GM12878 (cell line): ENCODE measurements around the gene LAP3. TPM values are rescaled to one million over a fixed set of nuclear protein-coding genes. Genes with fewer than 3 reads are reported as not detected.

Experiments used
- ATAC-seq: fragments of 200-7000 bp; cut with Tn5 transposase; 3 replicates; pipeline ENCODE4 v1.9.1; 2020; ENCODE audit warnings: mild to moderate bottlenecking, moderate library complexity
- BruUV-seq: library from RNA; stranded (reverse); fragments of 400-500 nt; replicated peaks from 2 replicates; lab custom pipeline; 2021; lab: Mats Ljungman, UMichigan
- CTCF ChIA-PET: fragments of 300-600 bp; sonication (Branson Sonifier 250); formaldehyde crosslinking; extraction: SDS; loops from one replicate; lab custom pipeline; 2021; ENCODE audit warnings: inconsistent platforms; lab: Yijun Ruan, JAX
- POLR2A ChIA-PET: fragments of 350-600 bp; formaldehyde crosslinking; extraction: SDS; loops from one replicate; lab custom pipeline; 2021; ENCODE audit warnings: inconsistent platforms; lab: Charles Lee
- RAD21 ChIA-PET: fragments of 300-600 bp; sonication (Branson Sonifier 250); formaldehyde crosslinking; loops from one replicate; lab custom pipeline; 2023; ENCODE audit warnings: antibody characterized with exemption; ENCODE audit not compliant: unreplicated experiment; lab: Charles Lee
- SMC1A ChIA-PET: fragments of 300-600 bp; sonication (Branson Sonifier 250); formaldehyde crosslinking; loops from one replicate; lab custom pipeline; 2023; ENCODE audit not compliant: unreplicated experiment, uncharacterized antibody; lab: Charles Lee
- DNase-seq: peaks from one replicate; pipeline ENCODE4 v3.0.0-alpha.2; 2011; ENCODE audit warnings: low read depth, low spot score
- FAIRE-seq: peaks from 3 replicates; lab custom pipeline; 2011; peaks lifted over from hg19 to GRCh38; lab: Jason Lieb, UNC
- H2AFZ ChIP-seq: 2 replicates; pipeline ENCODE4 v1.6.0; 2011; ENCODE audit warnings: low read depth, low read length, control low read depth; ENCODE audit not compliant: control insufficient read depth
- H3K27ac ChIP-seq: 2 replicates; pipeline ENCODE4 v1.5.1; 2011; ENCODE audit warnings: control low read depth; ENCODE audit not compliant: control insufficient read depth, insufficient read depth
- H3K27me3 ChIP-seq, 2 experiments: replicated peaks in 1 of 2; 2 replicates each; pipeline versions ENCODE4 v1.6.0 to v1.6.1; 2011; ENCODE audit warnings: low read length in 1 of 2; ENCODE audit not compliant: control insufficient read depth in 2 of 2, insufficient read depth in 2 of 2
- H3K36me3 ChIP-seq, 2 experiments: 2 replicates each; pipeline ENCODE4 v1.5.1; 2011; ENCODE audit warnings: low read length in 1 of 2; ENCODE audit not compliant: control insufficient read depth in 2 of 2, insufficient read depth in 2 of 2
- H3K4me1 ChIP-seq: 2 replicates; pipeline ENCODE4 v1.6.1; 2011; ENCODE audit warnings: mild to moderate bottlenecking, low read length, moderate library complexity, mixed read lengths; ENCODE audit not compliant: control insufficient read depth, insufficient read depth
- H3K4me2 ChIP-seq: 2 replicates; pipeline ENCODE4 v1.6.0; 2011; ENCODE audit warnings: control low read depth; ENCODE audit not compliant: control insufficient read depth, insufficient read depth
- H3K4me3 ChIP-seq: fragments of 200-600 bp; sonication (generic); 2 replicates; pipeline ENCODE4 v1.5.1; 2016
- H3K79me2 ChIP-seq: 2 replicates; pipeline ENCODE4 v1.6.0; 2011; ENCODE audit warnings: low read length; ENCODE audit not compliant: control insufficient read depth, insufficient read depth
- H3K9ac ChIP-seq: 2 replicates; pipeline ENCODE4 v1.8.0; 2011; ENCODE audit warnings: low read length, control low read depth, mixed read lengths; ENCODE audit not compliant: control insufficient read depth, insufficient read depth
- H3K9me3 ChIP-seq: replicated peaks from 3 replicates; pipeline ENCODE4 v1.5.1; 2011; ENCODE audit warnings: mild to moderate bottlenecking, low read length; ENCODE audit not compliant: control insufficient read depth, insufficient read depth
- H4K20me1 ChIP-seq: 2 replicates; pipeline ENCODE4 v1.6.0; 2011; ENCODE audit not compliant: control insufficient read depth, insufficient read depth
- CHD2 ChIP-seq: IDR thresholded peaks from 2 replicates; pipeline ENCODE4 v1.6.1; 2011; ENCODE audit warnings: low read depth, low read length, improper control_type of control experiment, borderline replicate concordance
- EED ChIP-seq: sonication (generic); IDR thresholded peaks from 2 replicates; pipeline ENCODE4 v1.6.1; 2016; ENCODE audit warnings: antibody characterized with exemption, low read depth
- MYB ChIP-seq: fragments of 150-350 bp; IDR thresholded peaks from 2 replicates; pipeline ENCODE4 v1.6.1; 2014; ENCODE audit warnings: mild to moderate bottlenecking, low read depth, low read length, borderline replicate concordance
- MYC ChIP-seq: IDR thresholded peaks from 2 replicates; pipeline ENCODE4 v1.6.1; 2011; ENCODE audit warnings: mild to moderate bottlenecking, low read length, moderate library complexity, inconsistent platforms; ENCODE audit not compliant: insufficient read depth, insufficient replicate concordance, insufficient read length, severe bottlenecking
- RBBP5 ChIP-seq: fragments of 200-600 bp; sonication (generic); conservative IDR thresholded peaks from 2 replicates; pipeline ENCODE4 v1.6.1; 2016
- SPI1 ChIP-seq: IDR thresholded peaks from 2 replicates; pipeline ENCODE4 v1.6.1; 2011; ENCODE audit warnings: low read depth, mild to moderate bottlenecking, low read length, moderate library complexity, borderline replicate concordance; ENCODE audit not compliant: insufficient read depth
- SREBF1 ChIP-seq: IDR thresholded peaks from 2 replicates; pipeline ENCODE4 v1.6.1; 2012; ENCODE audit warnings: mild to moderate bottlenecking, low read length
- WGBS: methylation state at CpG from one replicate; pipeline ENCODE4 v1.1.6; 2016; ENCODE audit warnings: low lambda C conversion rate; ENCODE audit not compliant: insufficient replicate concordance, insufficient coverage; ENCODE audit errors: missing lambda C conversion rate; 5-methylcytosine and 5-hydroxymethylcytosine counted together
- in situ Hi-C: fragments of 300-500 bp; cut with MboI; formaldehyde crosslinking; loops from 9 replicates; pipeline ENCODE4 v1.14.3; 2018; ENCODE audit warnings: mixed read lengths
- intact Hi-C: fragments of 100-400 bp; cut with micrococcal nuclease; formaldehyde crosslinking; loops from one replicate; pipeline ENCODE4 v1.14.2; 2022; ENCODE audit not compliant: unreplicated experiment
- polyA plus RNA-seq, 11 experiments: library from polyadenylated mRNA; depleted of rRNA in 4 of 11; unstranded in 6 of 11; stranded (reverse) in 5 of 11; fragments of >200 nt; fragmentation: Nextera tagmentation in 4 of 11; fragmentation: Illumina TruSeq in 1 of 11; extraction: Ambion mirVana in 4 of 11; extraction: Trizol in 1 of 11; gene quantifications; 1 replicate in 1 of 11; 2 replicates in 10 of 11; pipeline versions ENCODE4 v1.2.1 to v1.2.3, GENCODE V29; 2011 to 2016; ENCODE audit warnings: inconsistent platforms in 2 of 11, missing spikeins in 2 of 11, low read depth in 1 of 11
- total RNA-seq, 4 experiments: library from RNA; depleted of rRNA in 3 of 4; stranded (reverse); fragments of >200 nt in 3 of 4; fragmentation: Illumina TruSeq in 1 of 4; extraction: Trizol in 1 of 4; gene quantifications; 2 replicates each; pipeline versions ENCODE4 v1.2.1 to v1.2.3, GENCODE V29; 2013 to 2021
- TF ChIP-seq, protein P1 (sequence below): fragments of 450-650 bp; IDR thresholded peaks from 2 replicates; pipeline ENCODE4 v1.6.1; 2017; ENCODE audit warnings: antibody characterized with exemption, mild to moderate bottlenecking, moderate library complexity

The LAP3 gene
- total and polyA plus RNA-seq, 10 of the 15 experiments (the other 5 are each of a cell fraction or from before 2014, with no cell fraction given) = 134 to 249 (median 204) TPM

DNA sequence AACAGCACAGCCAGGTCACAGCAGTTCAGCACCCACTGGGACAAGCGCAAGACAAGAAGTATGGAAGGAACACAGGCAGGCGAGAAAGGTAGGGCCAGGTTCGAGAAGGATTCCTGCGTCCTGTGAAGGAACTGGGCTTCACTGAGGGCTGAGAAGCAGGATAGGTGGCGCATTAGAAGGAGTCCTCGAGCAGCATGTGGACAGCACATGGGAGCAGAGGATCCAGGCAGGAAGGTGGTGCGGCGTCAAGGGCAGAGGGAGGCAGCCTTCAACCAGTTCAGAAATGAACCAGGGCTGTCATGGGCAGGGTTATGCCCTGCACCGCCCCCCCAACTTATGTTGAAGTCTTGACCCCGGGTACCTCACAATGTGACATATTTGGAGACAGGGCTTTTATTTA, 30.8 kb upstream of the LAP3 start:
- H3K27me3 ChIP-seq = no peaks in the 10 kb centered on the region
- H3K4me3 ChIP-seq = no peak overlapping the region
- H4K20me1 ChIP-seq = no peaks in the 10 kb centered on the region
- H3K9me3 ChIP-seq = no peaks in the 10 kb centered on the region
- in situ Hi-C loops = loop anchor here (5.0 kb wide), 3 partner anchors 91 to 1046 kb away; no protein-coding TSS in a partner anchor
- no peak for FAIRE-seq
- ChIA-PET RAD21 (interaction anchor here (5.0 kb wide), 1 partner anchor 261 kb away, joined by 63 read pairs; the partner anchor contains the start of genes DCAF16 and NCAPG), SMC1A (interaction anchor here (1.2 to 7.0 kb wide), 3 partner anchors 89 to 261 kb away, joined by 3 to 68 read pairs (median 5); partner anchors contain the start of genes DCAF16 and NCAPG), POLR2A (no interaction called here), CTCF (interaction anchor here (1.2 to 5.1 kb wide), 3 partner anchors 9 to 89 kb away, joined by 4 to 70 read pairs (median 5); no protein-coding TSS in a partner anchor)
- no peak overlapping the region for H3K4me2 ChIP-seq
- no peak overlapping the region for H3K27ac ChIP-seq
- TF ChIP-seq SPI1 = no peak
- WGBS = 73% methylated on average over 10 of the region's 10 CpGs
- ATAC-seq = no peak
- intact Hi-C loops = no loop called here
- no peaks in the 10 kb centered on the region for H3K4me1 ChIP-seq
- no peak overlapping the region for H2AFZ ChIP-seq
- no TSS peak for BruUV-seq
- no peaks in the 10 kb centered on the region for H3K36me3 ChIP-seq
- H3K9ac ChIP-seq = no peak overlapping the region
- H3K79me2 ChIP-seq = no peaks in the 10 kb centered on the region
- DNase-seq = no peak

DNA sequence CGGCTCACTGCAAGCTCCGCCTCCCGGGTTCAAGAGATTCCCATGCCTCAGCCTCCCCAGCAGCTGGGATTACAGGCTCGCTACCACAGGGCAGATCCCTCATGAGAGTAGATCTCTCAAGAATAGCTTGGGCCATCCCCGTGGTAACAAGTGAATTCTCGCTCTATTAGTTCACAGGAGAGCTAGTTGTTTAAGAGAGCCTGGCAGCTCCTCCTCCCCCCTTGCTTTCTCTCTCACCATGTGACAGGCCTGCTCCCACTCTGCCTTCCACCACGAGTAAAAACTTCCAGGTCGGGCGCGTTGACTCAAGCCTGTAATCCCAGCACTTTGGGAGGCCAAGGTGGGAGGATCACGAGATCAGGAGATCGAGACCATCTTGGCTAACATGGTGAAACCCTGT, 30.3 kb upstream of the LAP3 start:
- H3K4me3 ChIP-seq = no peak overlapping the region
- H3K27me3 ChIP-seq = no peaks in the 10 kb centered on the region
- ChIA-PET CTCF (interaction anchor here (1.2 to 5.1 kb wide), 5 partner anchors 9 to 270 kb away, joined by 4 to 93 read pairs (median 30); partner anchors contain the start of genes DCAF16 and NCAPG), SMC1A (interaction anchor here (0.8 to 7.0 kb wide), 5 partner anchors 11 to 261 kb away, joined by 3 to 68 read pairs (median 3); partner anchors contain the start of genes DCAF16 and NCAPG), POLR2A (interaction anchor here (0.6 kb wide), 1 partner anchor 1297 kb away, joined by 4 read pairs; no protein-coding TSS in a partner anchor), RAD21 (interaction anchor here (5.0 kb wide), 1 partner anchor 261 kb away, joined by 63 read pairs; the partner anchor contains the start of genes DCAF16 and NCAPG)
- FAIRE-seq = no peak
- no peaks in the 10 kb centered on the region for H3K4me1 ChIP-seq
- DNase-seq = no peak
- no peak overlapping the region for H3K27ac ChIP-seq
- no peaks in the 10 kb centered on the region for H3K79me2 ChIP-seq
- no peaks in the 10 kb centered on the region for H3K36me3 ChIP-seq
- H3K4me2 ChIP-seq = no peak overlapping the region
- H3K9me3 ChIP-seq = no peaks in the 10 kb centered on the region
- BruUV-seq = no TSS peak
- 61% methylated on average over 12 of the region's 12 CpGs for WGBS
- intact Hi-C loops (no loop called here), in situ Hi-C loops (loop anchor here (5.0 kb wide), 3 partner anchors 91 to 1046 kb away; no protein-coding TSS in a partner anchor)
- no peak for ATAC-seq
- TF ChIP-seq, protein P1, sequence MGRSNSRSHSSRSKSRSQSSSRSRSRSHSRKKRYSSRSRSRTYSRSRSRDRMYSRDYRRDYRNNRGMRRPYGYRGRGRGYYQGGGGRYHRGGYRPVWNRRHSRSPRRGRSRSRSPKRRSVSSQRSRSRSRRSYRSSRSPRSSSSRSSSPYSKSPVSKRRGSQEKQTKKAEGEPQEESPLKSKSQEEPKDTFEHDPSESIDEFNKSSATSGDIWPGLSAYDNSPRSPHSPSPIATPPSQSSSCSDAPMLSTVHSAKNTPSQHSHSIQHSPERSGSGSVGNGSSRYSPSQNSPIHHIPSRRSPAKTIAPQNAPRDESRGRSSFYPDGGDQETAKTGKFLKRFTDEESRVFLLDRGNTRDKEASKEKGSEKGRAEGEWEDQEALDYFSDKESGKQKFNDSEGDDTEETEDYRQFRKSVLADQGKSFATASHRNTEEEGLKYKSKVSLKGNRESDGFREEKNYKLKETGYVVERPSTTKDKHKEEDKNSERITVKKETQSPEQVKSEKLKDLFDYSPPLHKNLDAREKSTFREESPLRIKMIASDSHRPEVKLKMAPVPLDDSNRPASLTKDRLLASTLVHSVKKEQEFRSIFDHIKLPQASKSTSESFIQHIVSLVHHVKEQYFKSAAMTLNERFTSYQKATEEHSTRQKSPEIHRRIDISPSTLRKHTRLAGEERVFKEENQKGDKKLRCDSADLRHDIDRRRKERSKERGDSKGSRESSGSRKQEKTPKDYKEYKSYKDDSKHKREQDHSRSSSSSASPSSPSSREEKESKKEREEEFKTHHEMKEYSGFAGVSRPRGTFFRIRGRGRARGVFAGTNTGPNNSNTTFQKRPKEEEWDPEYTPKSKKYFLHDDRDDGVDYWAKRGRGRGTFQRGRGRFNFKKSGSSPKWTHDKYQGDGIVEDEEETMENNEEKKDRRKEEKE = no peak
- TF ChIP-seq MYC = no peak
- TF ChIP-seq RBBP5 = no peak
- TF ChIP-seq SREBF1 = no peak
- no peak for TF ChIP-seq MYB
- no peak for TF ChIP-seq CHD2
- no peak for TF ChIP-seq EED
- H4K20me1 ChIP-seq = no peaks in the 10 kb centered on the region
- H2AFZ ChIP-seq = no peak overlapping the region
- H3K9ac ChIP-seq = no peak overlapping the region
